ENCODE measurements around the gene ZFP37. TPM values are rescaled to one million over a fixed set of nuclear protein-coding genes. Genes with fewer than 3 reads are reported as not detected.
A peak's percentile ranks its signal among the peaks of the same experiment; 100 is the strongest.
"Not testable (repeated sequence)": the region's sequence is repeated elsewhere in the genome, so short reads cannot be mapped to it uniquely, and the experiment has no call there.

The ZFP37 gene
- total RNA-seq, 3 donors from 2014 or later: 2.9 to 6.4 (median 5.2) TPM

- H3K4me1 ChIP-seq; H3K27ac ChIP-seq; H3K36me3 ChIP-seq; intact Hi-C loops (cut with DNase I; ENCODE audit: low total_unique reads): not testable (repeated sequence)
- Histone ChIP-seq H3K27me3 (peaks cover 3 to 24% of the 10 kb centered on the region in 2 donors), H3K9me3 (peaks cover 34 to 43% of the 10 kb centered on the region in 2 donors), H3K4me3 (peak overlapping the region in 1 of 3 donors; percentile 54)
- peak in 1 of 2 donors; percentile 51 for DNase-seq (ENCODE audit: low spot score in 2 of 2)
Observed at GRCh38 chr9:113059581-113060284, 3.2 kb upstream of the ZFP37 start.

- TF ChIP-seq CTCF (IDR thresholded peaks at IDR 0.05): no peak
- no peak for TF ChIP-seq POLR2A (IDR thresholded peaks at IDR 0.05)
- TF ChIP-seq POLR2AphosphoS5 (IDR thresholded peaks at IDR 0.05): no peak
Observed at GRCh38 chr9:113057193-113057592, 669 bp upstream of the ZFP37 start.

GRCh38 chr9:113042884-113043657, 13.5 kb downstream of the ZFP37 start:
- peaks cover 91 to 100% of the 10 kb centered on the region in 2 donors for H3K9me3 ChIP-seq

More at GRCh38 chr9:113057193-113057592, 669 bp upstream of the ZFP37 start:
- intact Hi-C loops (cut with DNase I; ENCODE audit: low total_unique reads): no loop called here
- H3K27ac ChIP-seq: peak overlapping the region in 1 of 2 donors; percentile 55
- H3K36me3 ChIP-seq: no peaks in the 10 kb centered on the region
- peak overlapping the region; percentile 69 to 89 (median 80) for H3K4me3 ChIP-seq
- peaks cover 51 to 62% of the 10 kb centered on the region in 2 donors for H3K9me3 ChIP-seq
- no peaks in the 10 kb centered on the region for H3K4me1 ChIP-seq
- peaks cover 3 to 20% of the 10 kb centered on the region in 2 donors for H3K27me3 ChIP-seq
- DNase-seq (ENCODE audit: low spot score in 2 of 2): no peak

GRCh38 chr9:113026200-113026599, 30.3 kb downstream of the ZFP37 start:
- H3K9me3 ChIP-seq: peaks cover 55 to 83% of the 10 kb centered on the region in 2 donors

More at GRCh38 chr9:113042884-113043657, 13.5 kb downstream of the ZFP37 start:
- TF ChIP-seq POLR2AphosphoS5 (IDR thresholded peaks at IDR 0.05) (no peak), POLR2A (IDR thresholded peaks at IDR 0.05) (no peak), CTCF (IDR thresholded peaks at IDR 0.05) (no peak)
- Histone ChIP-seq H3K27me3 (no peaks in the 10 kb centered on the region), H3K4me3 (no peak overlapping the region), H3K4me1 (no peaks in the 10 kb centered on the region), H3K36me3 (peaks cover 34% of the 10 kb centered on the region), H3K27ac (no peak overlapping the region)
- intact Hi-C loops (cut with DNase I; ENCODE audit: low total_unique reads): no loop called here
- DNase-seq (ENCODE audit: low spot score in 2 of 2): no peak

GRCh38 chr9:113018247-113018646, 38.3 kb downstream of the ZFP37 start:
- intact Hi-C loops (cut with DNase I; ENCODE audit: low total_unique reads): no loop called here
- H3K9me3 ChIP-seq: peaks cover 27 to 53% of the 10 kb centered on the region in 2 donors
- no peak for DNase-seq (ENCODE audit: low spot score in 2 of 2)
- H3K4me1 ChIP-seq: no peaks in the 10 kb centered on the region
- no peak overlapping the region for H3K4me3 ChIP-seq
- H3K36me3 ChIP-seq: no peaks in the 10 kb centered on the region
- no peaks in the 10 kb centered on the region for H3K27me3 ChIP-seq
- H3K27ac ChIP-seq: no peak overlapping the region
- no peak for TF ChIP-seq POLR2A (IDR thresholded peaks at IDR 0.05)
- no peak for TF ChIP-seq CTCF (IDR thresholded peaks at IDR 0.05)
- no peak for TF ChIP-seq POLR2AphosphoS5 (IDR thresholded peaks at IDR 0.05)

More at GRCh38 chr9:113026200-113026599, 30.3 kb downstream of the ZFP37 start:
- Histone ChIP-seq H3K4me1 (no peaks in the 10 kb centered on the region), H3K4me3 (no peak overlapping the region), H3K36me3 (no peaks in the 10 kb centered on the region), H3K27me3 (no peaks in the 10 kb centered on the region), H3K27ac (no peak overlapping the region)
- DNase-seq (ENCODE audit: low spot score in 2 of 2): no peak
- TF ChIP-seq POLR2A (IDR thresholded peaks at IDR 0.05) (no peak), CTCF (IDR thresholded peaks at IDR 0.05) (no peak), POLR2AphosphoS5 (IDR thresholded peaks at IDR 0.05) (no peak)
- intact Hi-C loops (cut with DNase I; ENCODE audit: low total_unique reads): no loop called here
